Spleen (tissue), 11 donors: ENCODE measurements around the gene CENPO. TPM values are rescaled to one million over a fixed set of nuclear protein-coding genes. Genes with fewer than 3 reads are reported as not detected.

ENCODE experiments used
- DNase-seq: peaks from one replicate; pipeline ENCODE4 v3.0.0-alpha.2; 2020
- H3K27ac ChIP-seq, 8 donors: fragments of 200-600 bp; sonication (generic) in 7 of 8; 1 replicate in 4 of 8; 2 replicates in 4 of 8; pipeline versions ENCODE4 v1.5.0 to v1.8.0; 2016 to 2021; ENCODE audit warnings: inconsistent platforms in 4 of 8, mild to moderate bottlenecking in 4 of 8, moderate library complexity in 1 of 8
- H3K27me3 ChIP-seq, 7 donors: fragments of 200-600 bp; sonication (generic) in 6 of 7; replicated peaks in 1 of 7; 1 replicate in 4 of 7; 2 replicates in 3 of 7; pipeline versions ENCODE4 v1.5.0 to v1.8.0; 2016 to 2021; ENCODE audit warnings: inconsistent platforms in 3 of 7, mild to moderate bottlenecking in 1 of 7
- H3K36me3 ChIP-seq, 6 donors: fragments of 200-600 bp; sonication (generic) in 5 of 6; 1 replicate in 4 of 6; 2 replicates in 2 of 6; pipeline versions ENCODE4 v1.5.0 to v1.8.0; 2016 to 2021; ENCODE audit warnings: inconsistent platforms in 2 of 6
- H3K4me1 ChIP-seq, 6 donors: fragments of 200-600 bp; sonication (generic) in 5 of 6; 1 replicate in 3 of 6; 2 replicates in 3 of 6; pipeline versions ENCODE4 v1.5.0 to v1.8.0; 2016 to 2021; ENCODE audit warnings: inconsistent platforms in 3 of 6
- H3K4me3 ChIP-seq, 8 donors: fragments of 200-600 bp; sonication (generic) in 7 of 8; 1 replicate in 4 of 8; 2 replicates in 4 of 8; pipeline versions ENCODE4 v1.5.0 to v1.8.0; 2016 to 2021; ENCODE audit warnings: inconsistent platforms in 4 of 8, mild to moderate bottlenecking in 4 of 8, moderate library complexity in 2 of 8
- H3K9me3 ChIP-seq, 8 donors: fragments of 200-600 bp; sonication (generic) in 7 of 8; 1 replicate in 4 of 8; 2 replicates in 4 of 8; pipeline versions ENCODE4 v1.5.0 to v1.8.0; 2016 to 2021; ENCODE audit warnings: inconsistent platforms in 4 of 8
- CTCF ChIP-seq, 11 experiments: fragments of 200-600 bp in 7 of 11; fragments of 450-650 bp in 4 of 11; sonication (generic) in 4 of 11; IDR thresholded peaks in 8 of 11; conservative IDR thresholded peaks in 3 of 11; 1 replicate in 7 of 11; 2 replicates in 4 of 11; pipeline versions ENCODE4 v1.4.0 to v1.8.0; 2016 to 2021; ENCODE audit warnings: antibody characterized with exemption in 11 of 11, inconsistent platforms in 4 of 11, mild to moderate bottlenecking in 1 of 11
- POLR2A ChIP-seq, 3 donors: fragments of 450-650 bp; IDR thresholded peaks; one replicate each; pipeline ENCODE4 v1.5.1; 2017; ENCODE audit warnings: antibody characterized with exemption in 3 of 3, mild to moderate bottlenecking in 1 of 3
- POLR2AphosphoS5 ChIP-seq, 3 donors: sonication (generic); formaldehyde crosslinking; IDR thresholded peaks; one replicate each; pipeline ENCODE4 v1.5.1; 2017; ENCODE audit warnings: antibody characterized with exemption in 3 of 3
- WGBS, 5 donors: extraction: QIAGEN DNeasy Blood & Tissue Kit in 3 of 5; methylation state at CpG; one replicate each; pipeline versions ENCODE4 v1.1.5 to v1.1.7; 2013 to 2018; 5-methylcytosine and 5-hydroxymethylcytosine counted together
- intact Hi-C: fragments of 100-400 bp; cut with DNase I; formaldehyde crosslinking; loops from one replicate; pipeline ENCODE4 v1.15.0; 2023; ENCODE audit warnings: low total_unique reads
- polyA plus RNA-seq, 3 donors: library from polyadenylated mRNA; stranded (reverse); fragments of 200-250 nt; gene quantifications; one replicate each; pipeline ENCODE4 v1.2.1, GENCODE V29; 2013
- total RNA-seq, 7 donors: library from RNA; depleted of rRNA in 3 of 7; stranded (reverse); fragments of >200 nt in 3 of 7; fragmentation: NEBNext Ultra II Directional in 4 of 7; extraction: Animal tissue kit (Norgen Biotek cat#: 25700) in 4 of 7; gene quantifications; one replicate each; pipeline versions ENCODE4 v1.1.0 to v1.2.1, GENCODE V29; 2016 to 2021
- donor health status: healthy with polysubstance abuse.
- donor health status: DM: no; HTN: no; CAD: no; lungs with moderate emphysema.
- donor health status: DM: no; HTN: no; CAD: no.
- donor health status: Bipolar disorder and iron deficiency.
- donor health status: healthy.
- donor health status: DM: no; HTN: no; CAD: no.
- donor health status: DM: yes; HTN: yes; CAD: no.

CENPO gene
- total and polyA plus RNA-seq, 10 donors: 1.7 to 10.4 (median 8.2) TPM

DNA sequence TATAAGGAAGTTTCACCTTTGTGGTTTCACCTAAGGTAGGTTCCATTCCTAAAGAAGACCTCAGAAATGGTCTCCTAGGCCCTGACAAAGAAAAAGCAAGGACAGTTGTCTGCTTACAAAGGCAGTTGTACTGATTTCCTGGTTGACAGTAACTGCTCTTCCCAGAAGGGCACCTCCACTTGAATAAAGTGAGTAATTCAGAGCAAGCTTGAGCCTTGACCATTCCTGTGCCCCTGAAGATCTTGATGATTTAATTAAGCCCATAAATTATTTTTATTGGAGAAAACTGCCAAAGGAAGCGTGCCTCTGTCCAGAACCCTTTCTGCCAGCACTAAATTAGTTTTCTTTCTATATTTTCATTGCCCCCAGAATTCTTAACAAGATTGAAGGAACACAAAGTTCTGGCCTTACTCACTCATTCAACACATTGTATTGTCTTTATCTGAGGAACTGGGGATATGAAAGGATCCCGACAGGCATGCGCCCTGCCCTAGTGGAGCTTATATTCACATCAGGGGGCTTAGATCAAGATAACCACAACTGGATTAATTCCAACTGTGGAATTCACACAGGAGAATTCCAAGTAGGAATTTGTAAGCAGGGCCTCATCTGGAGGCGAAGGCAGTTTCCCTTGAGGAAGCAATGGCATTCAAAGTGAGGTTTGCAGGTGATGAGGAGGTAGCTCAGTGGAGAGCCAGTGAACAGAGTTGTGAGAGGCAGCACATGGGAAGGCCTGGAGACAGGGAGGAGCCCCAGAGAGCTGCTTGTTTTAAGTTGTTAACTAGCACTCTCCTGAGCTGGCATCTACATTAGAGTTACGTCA lies 21.2 kb upstream of the CENPO start:
- Histone ChIP-seq H3K9me3 (no peaks in the 10 kb centered on the region), H3K4me3 (no peak overlapping the region), H3K27ac (no peak overlapping the region), H3K36me3 (peaks cover 0 to 37% (median 24%) of the 10 kb centered on the region in 6 donors), H3K27me3 (no peaks in the 10 kb centered on the region), H3K4me1 (no peaks in the 10 kb centered on the region)
- intact Hi-C loops: no loop called here
- TF ChIP-seq POLR2AphosphoS5 (IDR thresholded peaks at IDR 0.05) (no peak), POLR2A (IDR thresholded peaks at IDR 0.05) (no peak), CTCF (IDR thresholded peaks at IDR 0.05 in 8 of 11, conservative IDR thresholded peaks at IDR 0.05 in 3 of 11) (no peak)
- WGBS, 5 donors: 90 to 98% (median 93%) methylated on average over 5 of the region's 5 CpGs
- no peak for DNase-seq

- no peak for TF ChIP-seq POLR2A (IDR thresholded peaks at IDR 0.05)
- DNase-seq: no peak
- intact Hi-C loops: no loop called here
Observed at GRCh38 chr2:24774373-24774772, 18.9 kb upstream of the CENPO start.

GRCh38 chr2:24779116-24779515 lies 14.1 kb upstream of the CENPO start:
- no peak for TF ChIP-seq POLR2A (IDR thresholded peaks at IDR 0.05)
- TF ChIP-seq CTCF (IDR thresholded peaks at IDR 0.05 in 8 of 11, conservative IDR thresholded peaks at IDR 0.05 in 3 of 11): no peak
- TF ChIP-seq POLR2AphosphoS5 (IDR thresholded peaks at IDR 0.05): no peak
- no peak overlapping the region for H3K4me3 ChIP-seq
- no peak for DNase-seq
- WGBS, 5 donors: 23 to 39% (median 33%) methylated on average over 2 of the region's 2 CpGs
- H3K9me3 ChIP-seq: no peaks in the 10 kb centered on the region
- no peak overlapping the region for H3K27ac ChIP-seq
- peaks cover 0 to 11% (median 7%) of the 10 kb centered on the region in 6 donors for H3K4me1 ChIP-seq
- intact Hi-C loops: no loop called here
- H3K36me3 ChIP-seq: no peaks in the 10 kb centered on the region
- H3K27me3 ChIP-seq: peaks cover 0 to 19% (median 0%) of the 10 kb centered on the region in 7 donors

More at GRCh38 chr2:24774373-24774772, 18.9 kb upstream of the CENPO start:
- H3K9me3 ChIP-seq: no peaks in the 10 kb centered on the region
- H3K27ac ChIP-seq: no peak overlapping the region
- peaks cover 0 to 14% (median 9%) of the 10 kb centered on the region in 6 donors for H3K36me3 ChIP-seq
- H3K4me1 ChIP-seq: peaks cover 0 to 9% (median 5%) of the 10 kb centered on the region in 6 donors
- WGBS, 5 donors: 61 to 86% (median 82%) methylated on average over 3 of the region's 3 CpGs
- no peak overlapping the region for H3K4me3 ChIP-seq
- no peaks in the 10 kb centered on the region for H3K27me3 ChIP-seq

DNA sequence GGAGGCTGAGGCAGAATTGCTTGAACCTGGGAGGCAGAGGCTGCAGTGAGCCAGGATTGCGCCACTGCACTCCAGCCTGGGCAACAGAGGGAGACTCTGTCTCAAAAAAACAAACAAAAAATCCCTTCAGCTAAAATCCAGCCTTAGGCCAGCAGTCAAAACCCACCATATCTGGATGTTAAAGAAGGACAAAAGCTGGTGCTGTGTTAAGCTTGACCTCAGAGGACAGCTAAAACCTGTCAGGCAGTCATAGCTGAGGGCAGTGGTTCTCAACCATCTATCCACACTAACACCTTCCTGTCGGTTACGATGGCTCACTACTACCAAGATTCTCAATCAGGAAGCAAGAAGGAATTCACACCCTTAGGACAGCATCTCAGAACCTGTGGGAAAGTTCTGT lies 9.6 kb upstream of the CENPO start:
- WGBS, 5 donors: 88 to 98% (median 95%) methylated on average over 3 of the region's 3 CpGs
- intact Hi-C loops: no loop called here
- Histone ChIP-seq H3K9me3 (no peaks in the 10 kb centered on the region), H3K36me3 (no peaks in the 10 kb centered on the region), H3K27me3 (peaks cover 0 to 19% (median 0%) of the 10 kb centered on the region in 7 donors), H3K27ac (no peak overlapping the region), H3K4me3 (no peak overlapping the region), H3K4me1 (peaks cover 0 to 41% (median 20%) of the 10 kb centered on the region in 6 donors)
- TF ChIP-seq CTCF (IDR thresholded peaks at IDR 0.05 in 8 of 11, conservative IDR thresholded peaks at IDR 0.05 in 3 of 11) (no peak), POLR2A (IDR thresholded peaks at IDR 0.05) (no peak), POLR2AphosphoS5 (IDR thresholded peaks at IDR 0.05) (no peak)
- no peak for DNase-seq
